HEK293T (cell line): ENCODE measurements around the gene CLDN15.

ENCODE experiments used
- ARNT ChIP-seq: fragments of 450-650 bp; IDR thresholded peaks from 2 replicates; pipeline ENCODE4 v1.6.1; 2017; ENCODE audit warnings: mild to moderate bottlenecking
- BHLHE40 ChIP-seq: fragments of 450-650 bp; IDR thresholded peaks from 2 replicates; pipeline ENCODE4 v1.6.1; 2016; ENCODE audit warnings: mild to moderate bottlenecking, moderate library complexity, borderline replicate concordance
- ELF4 ChIP-seq: fragments of 450-650 bp; IDR thresholded peaks from 2 replicates; pipeline ENCODE4 v1.6.1; 2017; ENCODE audit warnings: antibody characterized with exemption
- FOXK2 ChIP-seq: fragments of 450-650 bp; IDR thresholded peaks from 2 replicates; pipeline ENCODE4 v1.6.1; 2016; ENCODE audit warnings: mild to moderate bottlenecking
- FOXM1 ChIP-seq: fragments of 450-650 bp; IDR thresholded peaks from 2 replicates; pipeline ENCODE4 v1.6.1; 2017; ENCODE audit warnings: mild to moderate bottlenecking, borderline replicate concordance
- HDGF ChIP-seq: fragments of 450-650 bp; IDR thresholded peaks from 2 replicates; pipeline ENCODE4 v1.6.1; 2017; ENCODE audit warnings: antibody characterized with exemption, borderline replicate concordance
- LEF1 ChIP-seq: fragments of 450-650 bp; IDR thresholded peaks from 2 replicates; pipeline ENCODE4 v1.6.1; 2017; ENCODE audit warnings: mild to moderate bottlenecking, borderline replicate concordance
- NFRKB ChIP-seq: fragments of 450-650 bp; IDR thresholded peaks from 2 replicates; pipeline ENCODE4 v1.6.1; 2016; ENCODE audit warnings: mild to moderate bottlenecking, moderate library complexity
- SP1 ChIP-seq: fragments of 450-650 bp; IDR thresholded peaks from 2 replicates; pipeline ENCODE4 v1.6.1; 2017
- SUZ12 ChIP-seq: fragments of 450-650 bp; IDR thresholded peaks from 2 replicates; pipeline ENCODE4 v1.6.1; 2016; ENCODE audit warnings: mild to moderate bottlenecking
- ZNF384 ChIP-seq: fragments of 450-650 bp; IDR thresholded peaks from 2 replicates; pipeline ENCODE4 v1.6.1; 2016
- TF ChIP-seq, protein P1 (sequence below): fragments of 450-650 bp; IDR thresholded peaks from 2 replicates; pipeline ENCODE4 v1.6.1; 2016

DNA sequence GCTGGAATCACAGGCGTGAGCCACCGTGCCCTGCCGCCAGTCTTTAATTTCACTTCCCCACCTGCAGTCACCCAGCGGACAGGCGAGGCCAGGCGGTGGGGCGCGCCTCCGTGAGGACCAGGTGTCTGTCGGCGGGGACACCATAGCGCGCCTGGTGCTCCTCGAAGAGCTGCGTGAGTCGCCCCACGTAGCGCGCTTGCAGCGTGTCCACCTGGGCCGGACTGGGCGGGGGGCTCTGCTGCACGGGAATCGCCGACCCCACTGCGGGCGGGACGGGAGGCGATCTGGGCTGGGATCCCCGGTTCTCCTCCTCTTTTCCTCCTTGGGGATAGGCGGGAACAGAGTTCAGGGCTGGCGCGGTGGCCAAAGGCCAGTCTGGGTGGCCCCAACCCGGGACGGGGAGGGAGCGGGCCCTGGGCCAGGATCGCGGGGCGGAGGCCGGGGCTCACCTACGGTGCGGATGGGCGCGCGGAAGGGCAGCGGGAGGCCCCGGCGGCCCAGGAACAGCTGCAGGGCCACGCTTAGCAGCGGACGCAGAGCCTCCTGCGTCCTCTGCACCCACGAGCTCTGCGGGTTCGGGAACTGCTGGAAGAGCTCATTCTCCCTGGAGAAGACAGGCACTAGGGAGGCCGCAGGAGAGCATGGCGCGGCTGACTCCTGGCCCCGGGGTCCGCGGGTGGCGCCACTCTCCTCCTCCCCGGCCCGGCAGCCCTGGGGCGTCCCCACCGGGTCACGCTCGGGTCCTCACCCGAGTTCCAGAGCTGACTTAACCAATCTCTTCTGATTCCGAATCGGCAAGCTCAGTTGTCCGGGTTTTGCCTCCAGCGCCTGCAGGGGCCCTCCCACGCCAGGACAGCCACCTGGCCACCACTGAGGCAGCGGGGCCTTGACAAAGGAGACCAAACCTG lies 35.7 kb downstream of the CLDN15 start:
- TF ChIP-seq SUZ12 (no peak), SP1 (no peak), HDGF (no peak), FOXM1 (no peak), ELF4 (no peak), ZNF384 (no peak), NFRKB (no peak), LEF1 (no peak), FOXK2 (no peak), BHLHE40 (no peak), ARNT (no peak)
- TF ChIP-seq, protein P1, sequence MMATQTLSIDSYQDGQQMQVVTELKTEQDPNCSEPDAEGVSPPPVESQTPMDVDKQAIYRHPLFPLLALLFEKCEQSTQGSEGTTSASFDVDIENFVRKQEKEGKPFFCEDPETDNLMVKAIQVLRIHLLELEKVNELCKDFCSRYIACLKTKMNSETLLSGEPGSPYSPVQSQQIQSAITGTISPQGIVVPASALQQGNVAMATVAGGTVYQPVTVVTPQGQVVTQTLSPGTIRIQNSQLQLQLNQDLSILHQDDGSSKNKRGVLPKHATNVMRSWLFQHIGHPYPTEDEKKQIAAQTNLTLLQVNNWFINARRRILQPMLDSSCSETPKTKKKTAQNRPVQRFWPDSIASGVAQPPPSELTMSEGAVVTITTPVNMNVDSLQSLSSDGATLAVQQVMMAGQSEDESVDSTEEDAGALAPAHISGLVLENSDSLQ, result no peak
